Mononuclear cell (primary cell): ENCODE results near the gene PLK1. TPM values are rescaled to one million over a fixed set of nuclear protein-coding genes. Genes with fewer than 3 reads are reported as not detected.
"Not testable (repeated sequence)": the region's sequence is repeated elsewhere in the genome, so short reads cannot be mapped to it uniquely, and the experiment has no call there.

ENCODE experiments used
- H3K27me3 ChIP-seq: 2 replicates; pipeline ENCODE4 v1.6.0; 2011; ENCODE audit warnings: low read length, control low read depth; ENCODE audit not compliant: insufficient read depth
- H3K4me1 ChIP-seq: 2 replicates; pipeline ENCODE4 v1.5.1; 2011; ENCODE audit warnings: mild to moderate bottlenecking, low read length, control low read depth; ENCODE audit not compliant: insufficient read depth
- H3K4me3 ChIP-seq: 2 replicates; pipeline ENCODE4 v1.5.1; 2011; ENCODE audit warnings: mild to moderate bottlenecking, low read length, moderate library complexity
- H3K9me3 ChIP-seq: 2 replicates; pipeline ENCODE4 v1.5.1; 2011; ENCODE audit warnings: low read depth, mild to moderate bottlenecking, control low read depth, low read length
- total RNA-seq: library from RNA; depleted of rRNA; stranded (reverse); fragments of >200 nt; gene quantifications from one replicate; pipeline ENCODE4 v1.2.3, GENCODE V29; 2012

Gene PLK1
- total RNA-seq, 1 donor = 0.84 TPM

GRCh38 chr16:23712976-23713375 is 34.3 kb downstream of the PLK1 start, which contains the start of gene ERN2:
ERN2 (minus strand) TSS chr16:23713222; CDS start chr16:23713187, 35 bp downstream.
- peaks cover 26% of the 10 kb centered on the region for H3K27me3 ChIP-seq
- no peak within 1 kb of the TSS for H3K4me3 ChIP-seq
- H3K9me3 ChIP-seq = no peaks in the 10 kb centered on the region

GRCh38 chr16:23716484-23716883 is 37.8 kb downstream of the PLK1 start:
- no peaks in the 10 kb centered on the region for H3K9me3 ChIP-seq
- no peak overlapping the region for H3K4me3 ChIP-seq
- H3K4me1 ChIP-seq = no peaks in the 10 kb centered on the region
- H3K27me3 ChIP-seq = peaks cover 24% of the 10 kb centered on the region

More at GRCh38 chr16:23712976-23713375, 34.3 kb downstream of the PLK1 start, which contains the start of gene ERN2:
- H3K4me1 ChIP-seq = no peaks in the 10 kb centered on the region

GRCh38 chr16:23722613-23723240 is 44.0 kb downstream of the PLK1 start:
- not testable (repeated sequence) for H3K4me3 ChIP-seq, H3K9me3 ChIP-seq, H3K27me3 ChIP-seq, H3K4me1 ChIP-seq

GRCh38 chr16:23724096-23724784 is 45.6 kb downstream of the PLK1 start:
- Histone ChIP-seq H3K4me3 (no peak overlapping the region), H3K27me3 (no peaks in the 10 kb centered on the region), H3K4me1 (no peaks in the 10 kb centered on the region), H3K9me3 (no peaks in the 10 kb centered on the region)

- Histone ChIP-seq H3K9me3 (no peaks in the 10 kb centered on the region), H3K4me3 (no peak overlapping the region), H3K4me1 (no peaks in the 10 kb centered on the region), H3K27me3 (no peaks in the 10 kb centered on the region)
These were observed 46.1 kb downstream of the PLK1 start for GRCh38 chr16:23724785-23725131.

- Histone ChIP-seq H3K9me3 (no peaks in the 10 kb centered on the region), H3K27me3 (no peaks in the 10 kb centered on the region), H3K4me1 (no peaks in the 10 kb centered on the region), H3K4me3 (no peak overlapping the region)
These were observed 48.0 kb downstream of the PLK1 start for GRCh38 chr16:23726710-23727109.

GRCh38 chr16:23728112-23728477 is 49.4 kb downstream of the PLK1 start:
- H3K9me3 ChIP-seq = no peaks in the 10 kb centered on the region
- no peaks in the 10 kb centered on the region for H3K27me3 ChIP-seq
- no peak overlapping the region for H3K4me3 ChIP-seq
- no peaks in the 10 kb centered on the region for H3K4me1 ChIP-seq

GRCh38 chr16:23729503-23730424 is 51.1 kb downstream of the PLK1 start:
- Histone ChIP-seq H3K27me3 (no peaks in the 10 kb centered on the region), H3K4me3 (no peak overlapping the region)

GRCh38 chr16:23734176-23734893 is 55.6 kb downstream of the PLK1 start:
- Histone ChIP-seq H3K4me3 (no peak overlapping the region), H3K9me3 (no peaks in the 10 kb centered on the region), H3K27me3 (no peaks in the 10 kb centered on the region), H3K4me1 (no peaks in the 10 kb centered on the region)

More at GRCh38 chr16:23729503-23730424, 51.1 kb downstream of the PLK1 start:
- Histone ChIP-seq H3K9me3 (no peaks in the 10 kb centered on the region), H3K4me1 (no peaks in the 10 kb centered on the region)

- not testable (repeated sequence) for H3K27me3 ChIP-seq, H3K9me3 ChIP-seq, H3K4me3 ChIP-seq, H3K4me1 ChIP-seq
These were observed 58.8 kb downstream of the PLK1 start for GRCh38 chr16:23737423-23738028.

- H3K4me1 ChIP-seq = no peaks in the 10 kb centered on the region
- H3K27me3 ChIP-seq = peaks cover 2% of the 10 kb centered on the region
- H3K9me3 ChIP-seq = no peaks in the 10 kb centered on the region
- no peak overlapping the region for H3K4me3 ChIP-seq
These were observed 60.8 kb downstream of the PLK1 start for GRCh38 chr16:23739516-23739915.

Other genes with a start within 250 kb of the PLK1 start
- gene COG7, start 225.7 kb upstream of the PLK1 start, total RNA-seq = 8.0 TPM
- 103 TPM for gene GGA2, start 168.4 kb upstream of the PLK1 start, total RNA-seq
- 9.1 TPM for gene EARS2, start 121.5 kb upstream of the PLK1 start, total RNA-seq
- gene UBFD1, start 121.2 kb upstream of the PLK1 start, total RNA-seq = 32.6 TPM
- gene NDUFAB1, start 82.6 kb upstream of the PLK1 start, total RNA-seq = 22.7 TPM
- gene PALB2, start 37.6 kb upstream of the PLK1 start, total RNA-seq = 10.2 TPM
- 45.1 TPM for gene DCTN5, start 37.4 kb upstream of the PLK1 start, total RNA-seq
- gene ERN2, start 34.3 kb downstream of the PLK1 start, total RNA-seq = not detected
- gene CHP2, start 76.1 kb downstream of the PLK1 start, total RNA-seq = 0.10 TPM
- gene PRKCB, start 157.1 kb downstream of the PLK1 start, total RNA-seq = 110 TPM